ENCODE results near the gene PTPRT.

DNA sequence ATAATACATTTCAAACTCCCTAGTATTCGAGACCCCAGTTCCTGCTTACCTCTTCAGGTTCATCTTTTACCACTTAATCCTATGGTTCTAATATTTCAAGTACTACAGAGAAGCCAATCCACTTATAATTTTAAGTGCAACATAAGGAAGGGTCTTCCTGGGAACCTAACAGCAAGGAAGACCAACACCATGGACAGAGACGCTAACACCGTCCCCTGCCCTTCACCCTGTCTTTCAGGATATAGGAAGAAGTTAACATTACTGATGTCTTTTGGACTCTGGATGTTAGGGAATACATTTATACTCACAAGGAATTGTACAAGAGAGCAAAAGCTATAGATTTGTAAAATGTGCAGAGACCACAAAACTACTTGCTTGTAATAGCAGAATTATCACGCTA is 1006.6 kb downstream of the PTPRT start:
- TF ChIP-seq POLR2A (IDR thresholded peaks at IDR 0.05; ENCODE audit: extremely low read depth, insufficient read length): no peak
- TF ChIP-seq, protein P1, sequence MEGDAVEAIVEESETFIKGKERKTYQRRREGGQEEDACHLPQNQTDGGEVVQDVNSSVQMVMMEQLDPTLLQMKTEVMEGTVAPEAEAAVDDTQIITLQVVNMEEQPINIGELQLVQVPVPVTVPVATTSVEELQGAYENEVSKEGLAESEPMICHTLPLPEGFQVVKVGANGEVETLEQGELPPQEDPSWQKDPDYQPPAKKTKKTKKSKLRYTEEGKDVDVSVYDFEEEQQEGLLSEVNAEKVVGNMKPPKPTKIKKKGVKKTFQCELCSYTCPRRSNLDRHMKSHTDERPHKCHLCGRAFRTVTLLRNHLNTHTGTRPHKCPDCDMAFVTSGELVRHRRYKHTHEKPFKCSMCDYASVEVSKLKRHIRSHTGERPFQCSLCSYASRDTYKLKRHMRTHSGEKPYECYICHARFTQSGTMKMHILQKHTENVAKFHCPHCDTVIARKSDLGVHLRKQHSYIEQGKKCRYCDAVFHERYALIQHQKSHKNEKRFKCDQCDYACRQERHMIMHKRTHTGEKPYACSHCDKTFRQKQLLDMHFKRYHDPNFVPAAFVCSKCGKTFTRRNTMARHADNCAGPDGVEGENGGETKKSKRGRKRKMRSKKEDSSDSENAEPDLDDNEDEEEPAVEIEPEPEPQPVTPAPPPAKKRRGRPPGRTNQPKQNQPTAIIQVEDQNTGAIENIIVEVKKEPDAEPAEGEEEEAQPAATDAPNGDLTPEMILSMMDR (IDR thresholded peaks at IDR 0.05; ENCODE audit: low read depth, low read length): no peak

Data from NB4 (cell line).